ENCODE results near the gene CADPS.

CADPS gene

GRCh38 chr3:62567097-62568021 lies 307.9 kb downstream of the CADPS start:
- H3K27ac ChIP-seq (replicated peaks), result no peak overlapping the region
- no peaks in the 10 kb centered on the region for H3K27me3 ChIP-seq (ENCODE audit: insufficient read depth, poor library complexity, severe bottlenecking)

GRCh38 chr3:62566022-62566557 lies 309.1 kb downstream of the CADPS start:
- H3K27me3 ChIP-seq (ENCODE audit: insufficient read depth, poor library complexity, severe bottlenecking), result no peaks in the 10 kb centered on the region
- no peak for DNase-seq (ENCODE audit: low read depth in 1 of 2, low spot score in 1 of 2)
- no peak overlapping the region for H3K4me3 ChIP-seq (replicated peaks; ENCODE audit: insufficient read depth, low read length)
- TF ChIP-seq, protein P1, sequence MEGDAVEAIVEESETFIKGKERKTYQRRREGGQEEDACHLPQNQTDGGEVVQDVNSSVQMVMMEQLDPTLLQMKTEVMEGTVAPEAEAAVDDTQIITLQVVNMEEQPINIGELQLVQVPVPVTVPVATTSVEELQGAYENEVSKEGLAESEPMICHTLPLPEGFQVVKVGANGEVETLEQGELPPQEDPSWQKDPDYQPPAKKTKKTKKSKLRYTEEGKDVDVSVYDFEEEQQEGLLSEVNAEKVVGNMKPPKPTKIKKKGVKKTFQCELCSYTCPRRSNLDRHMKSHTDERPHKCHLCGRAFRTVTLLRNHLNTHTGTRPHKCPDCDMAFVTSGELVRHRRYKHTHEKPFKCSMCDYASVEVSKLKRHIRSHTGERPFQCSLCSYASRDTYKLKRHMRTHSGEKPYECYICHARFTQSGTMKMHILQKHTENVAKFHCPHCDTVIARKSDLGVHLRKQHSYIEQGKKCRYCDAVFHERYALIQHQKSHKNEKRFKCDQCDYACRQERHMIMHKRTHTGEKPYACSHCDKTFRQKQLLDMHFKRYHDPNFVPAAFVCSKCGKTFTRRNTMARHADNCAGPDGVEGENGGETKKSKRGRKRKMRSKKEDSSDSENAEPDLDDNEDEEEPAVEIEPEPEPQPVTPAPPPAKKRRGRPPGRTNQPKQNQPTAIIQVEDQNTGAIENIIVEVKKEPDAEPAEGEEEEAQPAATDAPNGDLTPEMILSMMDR (IDR thresholded peaks at IDR 0.05; ENCODE audit: insufficient read depth, low read length), result no peak
- TF ChIP-seq GABPA (IDR thresholded peaks at IDR 0.05; ENCODE audit: low read depth) (no peak), POLR2AphosphoS5 (IDR thresholded peaks at IDR 0.05; ENCODE audit: low read depth) (no peak), REST (IDR thresholded peaks at IDR 0.05; ENCODE audit: insufficient replicate concordance, low read depth) (no peak)
- no peak overlapping the region for H3K27ac ChIP-seq (replicated peaks)

More at GRCh38 chr3:62567097-62568021, 307.9 kb downstream of the CADPS start:
- H3K4me3 ChIP-seq (replicated peaks; ENCODE audit: insufficient read depth, low read length), result no peak overlapping the region
- DNase-seq (ENCODE audit: low read depth in 1 of 2, low spot score in 1 of 2), result no peak
- TF ChIP-seq GABPA (IDR thresholded peaks at IDR 0.05; ENCODE audit: low read depth) (no peak), SPI1 (IDR thresholded peaks at IDR 0.05; ENCODE audit: borderline replicate concordance, low read depth) (no peak), REST (IDR thresholded peaks at IDR 0.05; ENCODE audit: insufficient replicate concordance, low read depth) (no peak), POLR2AphosphoS5 (IDR thresholded peaks at IDR 0.05; ENCODE audit: low read depth) (no peak)
- TF ChIP-seq, protein P1 (IDR thresholded peaks at IDR 0.05; ENCODE audit: insufficient read depth, low read length), result no peak

GRCh38 chr3:62562596-62562995 lies 312.6 kb downstream of the CADPS start:
- Histone ChIP-seq H3K27ac (replicated peaks) (no peak overlapping the region), H3K4me3 (replicated peaks; ENCODE audit: insufficient read depth, low read length) (no peak overlapping the region), H3K27me3 (ENCODE audit: insufficient read depth, poor library complexity, severe bottlenecking) (no peaks in the 10 kb centered on the region)
- no peak for TF ChIP-seq POLR2AphosphoS5 (IDR thresholded peaks at IDR 0.05; ENCODE audit: low read depth)
- no peak for TF ChIP-seq REST (IDR thresholded peaks at IDR 0.05; ENCODE audit: insufficient replicate concordance, low read depth)
- TF ChIP-seq, protein P1 (IDR thresholded peaks at IDR 0.05; ENCODE audit: insufficient read depth, low read length), result no peak
- no peak for TF ChIP-seq SPI1 (IDR thresholded peaks at IDR 0.05; ENCODE audit: borderline replicate concordance, low read depth)
- no peak for TF ChIP-seq GABPA (IDR thresholded peaks at IDR 0.05; ENCODE audit: low read depth)
- no peak for DNase-seq (ENCODE audit: low read depth in 1 of 2, low spot score in 1 of 2)
